Calu3 (cell line): Measurements from ENCODE around the gene NEURL4. TPM values are rescaled to one million over a fixed set of nuclear protein-coding genes. Genes with fewer than 3 reads are reported as not detected.

Source experiments
- BruUV-seq: library from RNA; stranded (reverse); fragments of 400-500 nt; replicated peaks from 2 replicates; lab custom pipeline; 2021; lab: Mats Ljungman, UMichigan
- CTCF ChIA-PET: fragments of 300-600 bp; sonication (Branson Sonifier 250); formaldehyde crosslinking; loops from one replicate; lab custom pipeline; 2022; ENCODE audit warnings: antibody characterized with exemption; lab: Charles Lee
- DNase-seq: peaks from one replicate; pipeline ENCODE4 v3.0.0; 2022
- H3K27ac Mint-ChIP-seq: one replicate; pipeline ENCODE4 v1.8.0; 2022; ENCODE audit warnings: mixed read lengths; ENCODE audit not compliant: unreplicated experiment
- H3K27me3 Mint-ChIP-seq: one replicate; pipeline ENCODE4 v1.8.0; 2022; ENCODE audit warnings: mixed read lengths; ENCODE audit not compliant: unreplicated experiment
- H3K36me3 Mint-ChIP-seq: one replicate; pipeline ENCODE4 v1.8.0; 2022; ENCODE audit warnings: mild to moderate bottlenecking, moderate library complexity, mixed read lengths; ENCODE audit not compliant: insufficient read depth, unreplicated experiment
- H3K4me1 Mint-ChIP-seq: one replicate; pipeline ENCODE4 v1.8.0; 2022; ENCODE audit warnings: mild to moderate bottlenecking, low read depth, mixed read lengths; ENCODE audit not compliant: unreplicated experiment
- H3K4me3 Mint-ChIP-seq: one replicate; pipeline ENCODE4 v1.8.0; 2022; ENCODE audit warnings: mild to moderate bottlenecking, low read depth, moderate library complexity, mixed read lengths; ENCODE audit not compliant: unreplicated experiment
- H3K9me3 Mint-ChIP-seq: one replicate; pipeline ENCODE4 v1.8.0; 2022; ENCODE audit warnings: low read depth, mixed read lengths; ENCODE audit not compliant: unreplicated experiment
- intact Hi-C: fragments of 100-400 bp; cut with micrococcal nuclease; formaldehyde crosslinking; loops from one replicate; pipeline ENCODE4 v1.10.0; 2022; ENCODE audit not compliant: unreplicated experiment
- total RNA-seq: library from RNA; stranded (reverse); gene quantifications from 2 replicates; pipeline ENCODE4 v1.2.3, GENCODE V29; 2022
- TF ChIP-seq, protein P1 (sequence below): fragments of 200-600 bp; IDR thresholded peaks from one replicate; pipeline ENCODE4 v1.8.0; 2022; ENCODE audit warnings: antibody characterized with exemption; ENCODE audit not compliant: unreplicated experiment

The NEURL4 gene
- total RNA-seq, 1 experiment from 2014 or later: 31.9 TPM

DNA sequence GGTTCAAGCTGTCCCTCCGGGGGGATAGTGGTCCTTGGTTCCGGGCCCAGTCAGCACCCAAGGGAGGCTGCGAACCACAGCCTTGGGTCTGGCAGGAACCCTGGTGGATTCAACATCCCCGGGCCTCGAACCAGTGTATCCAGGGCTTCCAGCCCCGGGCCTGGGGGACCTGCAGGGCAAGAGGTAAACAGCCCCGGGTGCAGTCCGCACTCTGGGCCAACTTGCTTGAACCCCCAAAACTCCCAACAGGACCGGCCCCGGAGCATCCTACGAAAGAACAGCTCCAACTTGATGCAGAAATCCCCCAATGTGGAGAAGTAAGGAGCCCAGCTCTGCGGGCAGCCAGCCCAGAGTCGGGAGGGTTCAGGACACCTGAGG is 1.5 kb upstream of the NEURL4 start:
- peaks cover 16% of the 10 kb centered on the region for H3K4me1 Mint-ChIP-seq
- BruUV-seq: no TSS peak
- intact Hi-C loops: no loop called here
- TF ChIP-seq, protein P1, sequence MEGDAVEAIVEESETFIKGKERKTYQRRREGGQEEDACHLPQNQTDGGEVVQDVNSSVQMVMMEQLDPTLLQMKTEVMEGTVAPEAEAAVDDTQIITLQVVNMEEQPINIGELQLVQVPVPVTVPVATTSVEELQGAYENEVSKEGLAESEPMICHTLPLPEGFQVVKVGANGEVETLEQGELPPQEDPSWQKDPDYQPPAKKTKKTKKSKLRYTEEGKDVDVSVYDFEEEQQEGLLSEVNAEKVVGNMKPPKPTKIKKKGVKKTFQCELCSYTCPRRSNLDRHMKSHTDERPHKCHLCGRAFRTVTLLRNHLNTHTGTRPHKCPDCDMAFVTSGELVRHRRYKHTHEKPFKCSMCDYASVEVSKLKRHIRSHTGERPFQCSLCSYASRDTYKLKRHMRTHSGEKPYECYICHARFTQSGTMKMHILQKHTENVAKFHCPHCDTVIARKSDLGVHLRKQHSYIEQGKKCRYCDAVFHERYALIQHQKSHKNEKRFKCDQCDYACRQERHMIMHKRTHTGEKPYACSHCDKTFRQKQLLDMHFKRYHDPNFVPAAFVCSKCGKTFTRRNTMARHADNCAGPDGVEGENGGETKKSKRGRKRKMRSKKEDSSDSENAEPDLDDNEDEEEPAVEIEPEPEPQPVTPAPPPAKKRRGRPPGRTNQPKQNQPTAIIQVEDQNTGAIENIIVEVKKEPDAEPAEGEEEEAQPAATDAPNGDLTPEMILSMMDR: no peak
- DNase-seq: no peak
- peaks cover 18% of the 10 kb centered on the region for H3K36me3 Mint-ChIP-seq
- H3K4me3 Mint-ChIP-seq: no peak overlapping the region
- CTCF ChIA-PET: no interaction called here
- peaks cover 20% of the 10 kb centered on the region for H3K27me3 Mint-ChIP-seq
- peak overlapping the region; percentile 21 for H3K27ac Mint-ChIP-seq
- no peaks in the 10 kb centered on the region for H3K9me3 Mint-ChIP-seq

DNA sequence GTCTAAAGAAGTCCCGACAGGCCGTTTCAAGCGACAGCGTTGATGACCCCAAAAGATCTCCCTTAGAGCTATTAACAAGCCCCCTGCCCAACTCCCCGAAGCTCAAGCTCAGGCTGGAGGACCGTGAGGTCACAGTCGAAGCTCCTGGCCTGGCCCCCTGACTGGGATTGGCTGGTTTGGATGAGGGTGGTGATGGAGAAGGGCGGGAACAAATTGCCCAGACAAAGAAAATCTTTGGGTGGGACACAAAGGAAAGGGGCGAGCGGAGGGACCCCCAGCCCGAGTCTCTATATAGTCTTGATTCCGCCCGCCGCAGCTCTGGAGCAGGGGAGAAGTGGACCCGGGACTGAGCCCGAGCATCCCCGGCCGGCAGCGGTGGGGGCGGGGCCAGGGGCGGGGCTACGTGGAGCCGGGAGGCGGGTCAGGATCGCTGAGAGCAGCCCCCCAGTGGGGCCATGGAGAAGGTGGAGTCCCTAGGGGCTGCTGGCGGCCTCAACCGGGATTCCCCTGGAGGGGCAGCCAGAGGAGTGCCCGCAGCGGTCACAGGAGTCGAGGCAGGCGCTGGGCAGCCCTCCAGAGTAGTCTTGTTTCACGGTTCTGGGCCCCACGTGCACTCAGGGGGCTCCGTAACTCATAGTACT is 982 bp upstream of the NEURL4 start:
- Mint-ChIP-seq H3K36me3 (peaks cover 18% of the 10 kb centered on the region), H3K27ac (peak overlapping the region; percentile 98), H3K4me1 (peaks cover 16% of the 10 kb centered on the region), H3K9me3 (no peaks in the 10 kb centered on the region), H3K4me3 (peak overlapping the region; percentile 85), H3K27me3 (peaks cover 20% of the 10 kb centered on the region)
- CTCF ChIA-PET: interaction anchor here (0.6 to 1.4 kb wide), 4 partner anchors 15 to 284 kb away, joined by 3 to 7 read pairs (median 4); partner anchors contain the start of gene TMEM256
- intact Hi-C loops: no loop called here
- BruUV-seq: no TSS peak
- peak; percentile 71 for DNase-seq
- TF ChIP-seq, protein P1: no peak

DNA sequence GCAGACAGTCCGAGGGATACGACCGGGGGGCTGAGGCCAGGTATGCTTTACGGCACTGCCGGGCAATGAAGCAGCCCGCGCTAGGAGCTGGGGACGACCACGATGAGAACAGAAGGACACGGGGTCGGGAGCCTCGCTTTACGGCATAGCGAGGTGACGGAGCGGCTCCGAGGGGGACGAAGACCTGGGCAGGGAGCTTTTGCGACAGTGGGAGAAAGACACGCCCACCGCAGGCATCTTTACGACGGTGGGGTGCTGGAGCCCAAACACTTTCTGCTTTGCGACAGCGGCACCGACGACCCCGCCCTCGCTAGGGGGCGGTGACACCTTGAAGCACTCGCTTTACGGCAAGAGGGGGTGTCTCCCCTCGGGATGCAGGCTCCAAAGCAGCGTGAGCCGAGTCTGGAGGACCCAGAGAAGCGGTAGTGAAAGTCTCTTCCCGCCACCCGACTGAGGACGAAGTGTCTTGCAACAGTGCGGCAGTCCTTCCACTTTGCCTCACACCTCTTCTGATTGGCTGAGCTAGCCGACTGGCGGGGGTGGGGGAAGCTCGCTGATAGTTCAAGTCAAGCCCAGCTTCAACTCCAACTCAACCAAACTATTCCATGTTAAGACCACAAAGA is 350 bp upstream of the NEURL4 start:
- peak; percentile 92 for DNase-seq
- TF ChIP-seq, protein P1: no peak
- Mint-ChIP-seq H3K4me3 (peak overlapping the region; percentile 85), H3K27ac (peak overlapping the region; percentile 98), H3K4me1 (peaks cover 16% of the 10 kb centered on the region), H3K27me3 (peaks cover 20% of the 10 kb centered on the region), H3K36me3 (peaks cover 19% of the 10 kb centered on the region), H3K9me3 (no peaks in the 10 kb centered on the region)
- CTCF ChIA-PET: interaction anchor here (0.6 to 1.4 kb wide), 7 partner anchors 11 to 347 kb away, joined by 3 to 7 read pairs (median 4); partner anchors contain the start of gene TMEM256
- intact Hi-C loops: no loop called here
- no TSS peak for BruUV-seq

DNA sequence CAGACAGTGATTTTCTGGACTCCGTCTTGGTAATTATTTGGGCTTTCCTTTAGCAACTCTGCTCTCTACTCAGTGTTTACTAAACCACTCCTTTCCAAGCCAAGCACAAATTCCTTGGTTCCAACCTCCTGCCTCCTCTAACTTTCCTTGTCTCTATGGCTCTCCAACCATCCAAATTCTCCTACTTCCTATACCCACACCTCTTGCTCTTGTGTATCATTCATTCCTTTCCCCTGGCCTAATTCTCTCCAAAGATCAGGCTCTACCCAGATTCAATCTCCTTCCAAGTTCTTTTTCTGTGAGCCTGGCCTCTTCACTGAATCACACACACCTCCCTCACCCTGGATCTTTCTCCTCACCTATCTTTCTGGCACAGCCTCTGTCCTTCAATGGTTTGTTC is 1.1 kb downstream of the NEURL4 start:
- intact Hi-C loops: no loop called here
- CTCF ChIA-PET: no interaction called here
- Mint-ChIP-seq H3K9me3 (no peaks in the 10 kb centered on the region), H3K27me3 (peaks cover 12% of the 10 kb centered on the region), H3K4me1 (peaks cover 16% of the 10 kb centered on the region), H3K27ac (peak overlapping the region; percentile 98), H3K4me3 (peak overlapping the region; percentile 85), H3K36me3 (peaks cover 23% of the 10 kb centered on the region)
- TF ChIP-seq, protein P1: no peak
- BruUV-seq: no TSS peak
- DNase-seq: no peak
